ENCODE data around the gene GNAI1.

GNAI1 gene

GRCh38 chr7:80225361-80225760, 90.7 kb downstream of the GNAI1 start:
- no peak for TF ChIP-seq CTCF (IDR thresholded peaks at IDR 0.05; ENCODE audit: control extremely low read depth, extremely low read depth, low read depth, missing control alignments)
- POLR2A ChIA-PET = no interaction called here
- no peak for DNase-seq (ENCODE audit: extremely low spot score)
- CTCF ChIA-PET = no interaction called here

GRCh38 chr7:80226629-80227028, 92.0 kb downstream of the GNAI1 start:
- ChIA-PET POLR2A (no interaction called here), CTCF (interaction anchor here (1.6 kb wide), 1 partner anchor 12 kb away, joined by 3 read pairs; no protein-coding TSS in a partner anchor)
- DNase-seq (ENCODE audit: extremely low spot score) = no peak
- no peak for TF ChIP-seq CTCF (IDR thresholded peaks at IDR 0.05; ENCODE audit: control extremely low read depth, extremely low read depth, low read depth, missing control alignments)

- CTCF ChIA-PET = no interaction called here
- POLR2A ChIA-PET = no interaction called here
- TF ChIP-seq CTCF (IDR thresholded peaks at IDR 0.05; ENCODE audit: control extremely low read depth, extremely low read depth, low read depth, missing control alignments) = no peak
- DNase-seq (ENCODE audit: extremely low spot score) = no peak
Observed at GRCh38 chr7:80230327-80230726, 95.7 kb downstream of the GNAI1 start.

GRCh38 chr7:80231707-80232106, 97.1 kb downstream of the GNAI1 start:
- no peak for DNase-seq (ENCODE audit: extremely low spot score)
- ChIA-PET POLR2A (no interaction called here), CTCF (interaction anchor here (0.8 kb wide), 1 partner anchor 16 kb away, joined by 3 read pairs; no protein-coding TSS in a partner anchor)
- TF ChIP-seq CTCF (IDR thresholded peaks at IDR 0.05; ENCODE audit: control extremely low read depth, extremely low read depth, low read depth, missing control alignments) = no peak

GRCh38 chr7:80232979-80233724, 98.5 kb downstream of the GNAI1 start:
- no peak for TF ChIP-seq CTCF (IDR thresholded peaks at IDR 0.05; ENCODE audit: control extremely low read depth, extremely low read depth, low read depth, missing control alignments)

GRCh38 chr7:80235334-80235733, 100.7 kb downstream of the GNAI1 start:
- CTCF ChIA-PET = interaction anchor here (1.0 to 1.8 kb wide), 4 partner anchors 10 to 32 kb away, joined by 3 to 4 read pairs (median 3); no protein-coding TSS in a partner anchor
- no peak for DNase-seq (ENCODE audit: extremely low spot score)
- no peak for TF ChIP-seq CTCF (IDR thresholded peaks at IDR 0.05; ENCODE audit: control extremely low read depth, extremely low read depth, low read depth, missing control alignments)
- POLR2A ChIA-PET = no interaction called here

More at GRCh38 chr7:80232979-80233724, 98.5 kb downstream of the GNAI1 start:
- no peak for DNase-seq (ENCODE audit: extremely low spot score)
- ChIA-PET POLR2A (no interaction called here), CTCF (interaction anchor here (0.7 to 1.2 kb wide), 3 partner anchors 9 to 16 kb away, joined by 3 to 4 read pairs (median 3); no protein-coding TSS in a partner anchor)

Measured in GM10248 (cell line).